Neural cell (in vitro differentiated cells): Measurements from ENCODE around the gene AMPD1. TPM values are rescaled to one million over a fixed set of nuclear protein-coding genes. Genes with fewer than 3 reads are reported as not detected.

Experiments used
- H2AFZ ChIP-seq: fragments of 200-600, 300-800 bp; sonication (generic), shearing (Covaris generic); 2 replicates; pipeline ENCODE4 v1.6.0; 2014; ENCODE audit warnings: low read depth, mild to moderate bottlenecking, antibody characterized with exemption, low read length, moderate library complexity
- H3F3A ChIP-seq: fragments of 200-600 bp; shearing (Covaris generic); 2 replicates; pipeline ENCODE4 v1.6.1; 2016; ENCODE audit warnings: mild to moderate bottlenecking, moderate library complexity, mixed read lengths, antibody characterized with exemption, low read length; ENCODE audit not compliant: insufficient read depth, poor library complexity, severe bottlenecking
- H3K27ac ChIP-seq: fragments of 200-600, 300-800 bp; sonication (generic), shearing (Covaris generic); 2 replicates; pipeline ENCODE4 v1.5.1; 2014; ENCODE audit warnings: mild to moderate bottlenecking, low read length, moderate library complexity
- H3K27me3 ChIP-seq: fragments of 300-800, 200-600 bp; sonication (generic), shearing (Covaris generic); 2 replicates; pipeline ENCODE4 v1.6.0; 2014; ENCODE audit warnings: mild to moderate bottlenecking, low read depth, low read length, moderate library complexity; ENCODE audit not compliant: insufficient read depth
- H3K36me3 ChIP-seq: fragments of 300-800, 200-600 bp; sonication (generic), shearing (Covaris generic); 2 replicates; pipeline ENCODE4 v1.5.1; 2014; ENCODE audit warnings: mild to moderate bottlenecking, antibody characterized with exemption, low read length, moderate library complexity; ENCODE audit not compliant: insufficient read depth
- H3K4me2 ChIP-seq: fragments of 300-800, 200-600 bp; sonication (generic), shearing (Covaris generic); 2 replicates; pipeline ENCODE4 v1.6.0; 2014; ENCODE audit warnings: mild to moderate bottlenecking, low read length
- H3K4me3 ChIP-seq: fragments of 300-800, 200-600 bp; sonication (generic), shearing (Covaris generic); 2 replicates; pipeline ENCODE4 v1.5.1; 2014; ENCODE audit warnings: mild to moderate bottlenecking, low read length, moderate library complexity
- H3K79me2 ChIP-seq: fragments of 200-600 bp; shearing (Covaris generic); replicated peaks from 2 replicates; pipeline ENCODE4 v1.6.0; 2014; ENCODE audit warnings: mild to moderate bottlenecking, low read length, moderate library complexity; ENCODE audit not compliant: insufficient read depth
- H3K9ac ChIP-seq: fragments of 300-800, 200-600 bp; sonication (generic), shearing (Covaris generic); 2 replicates; pipeline ENCODE4 v1.6.1; 2016; ENCODE audit warnings: mild to moderate bottlenecking, low read length, mixed read lengths
- H3K9me2 ChIP-seq: fragments of 200-600 bp; shearing (Covaris generic); 2 replicates; pipeline ENCODE4 v1.6.1; 2016; ENCODE audit warnings: mild to moderate bottlenecking, low read length, mixed read lengths; ENCODE audit not compliant: insufficient read depth
- H3K9me3 ChIP-seq: fragments of 200-600, 300-800 bp; sonication (generic), shearing (Covaris generic); 2 replicates; pipeline ENCODE4 v1.6.1; 2016; ENCODE audit warnings: mild to moderate bottlenecking, mixed run types, low read length, moderate library complexity, mixed read lengths
- H4K20me1 ChIP-seq: fragments of 200-600 bp; shearing (Covaris generic); 2 replicates; pipeline ENCODE4 v1.6.1; 2016; ENCODE audit warnings: mild to moderate bottlenecking, mixed run types; ENCODE audit not compliant: insufficient read depth
- CTCF ChIP-seq: fragments of 450-650 bp; IDR thresholded peaks from 2 replicates; pipeline ENCODE4 v1.5.1; 2014; ENCODE audit warnings: antibody characterized with exemption, mild to moderate bottlenecking, moderate library complexity; ENCODE audit not compliant: poor library complexity, severe bottlenecking
- EP300 ChIP-seq: fragments of 450-650 bp; conservative IDR thresholded peaks from 2 replicates; pipeline ENCODE4 v1.6.1; 2014; ENCODE audit warnings: antibody characterized with exemption, mild to moderate bottlenecking, moderate library complexity; ENCODE audit not compliant: poor library complexity, severe bottlenecking
- EZH2 ChIP-seq: fragments of 200-600, 300-800 bp; shearing (Covaris generic), sonication (generic); IDR thresholded peaks from 2 replicates; pipeline ENCODE4 v1.6.1; 2014; ENCODE audit warnings: antibody characterized with exemption, low read length, borderline replicate concordance, mild to moderate bottlenecking; ENCODE audit not compliant: insufficient read depth, poor library complexity, severe bottlenecking
- POLR2AphosphoS5 ChIP-seq: IDR thresholded peaks from 2 replicates; pipeline ENCODE4 v1.6.1; 2012
- RAD21 ChIP-seq: fragments of 450-650 bp; conservative IDR thresholded peaks from 2 replicates; pipeline ENCODE4 v1.6.1; 2014; ENCODE audit warnings: antibody characterized with exemption, mild to moderate bottlenecking, moderate library complexity
- REST ChIP-seq: IDR thresholded peaks from 2 replicates; pipeline ENCODE4 v1.6.1; 2012; ENCODE audit warnings: borderline replicate concordance
- SMC3 ChIP-seq: fragments of 450-650 bp; conservative IDR thresholded peaks from 2 replicates; pipeline ENCODE4 v1.6.1; 2014; ENCODE audit warnings: antibody characterized with exemption, mild to moderate bottlenecking, moderate library complexity; ENCODE audit not compliant: poor library complexity
- polyA plus RNA-seq: library from polyadenylated mRNA; depleted of rRNA; stranded (reverse); fragments of >200 nt; gene quantifications from 2 replicates; pipeline ENCODE4 v1.2.3, GENCODE V29; 2014

Gene AMPD1
- polyA plus RNA-seq, 1 donor from 2014 or later = not detected

GRCh38 chr1:114723915-114724314 is 28.6 kb upstream of the AMPD1 start:
- TF ChIP-seq RAD21 (no peak), EP300 (no peak), EZH2 (no peak), CTCF (no peak), REST (no peak), SMC3 (no peak), POLR2AphosphoS5 (no peak)
- peaks cover 18% of the 10 kb centered on the region for H3K36me3 ChIP-seq
- H3K4me2 ChIP-seq = no peak overlapping the region
- no peak overlapping the region for H3K4me3 ChIP-seq
- H3K9me3 ChIP-seq = no peaks in the 10 kb centered on the region
- no peaks in the 10 kb centered on the region for H4K20me1 ChIP-seq
- no peaks in the 10 kb centered on the region for H3K9me2 ChIP-seq
- no peak overlapping the region for H3K9ac ChIP-seq
- peaks cover 4% of the 10 kb centered on the region for H3K79me2 ChIP-seq
- no peaks in the 10 kb centered on the region for H3K27me3 ChIP-seq
- H3K27ac ChIP-seq = no peak overlapping the region
- H2AFZ ChIP-seq = no peak overlapping the region
- H3F3A ChIP-seq = no peaks in the 10 kb centered on the region

- Histone ChIP-seq H3K9me2 (no peaks in the 10 kb centered on the region), H2AFZ (no peak overlapping the region), H3K4me3 (no peak overlapping the region), H3K4me2 (no peak overlapping the region), H3K36me3 (peaks cover 23% of the 10 kb centered on the region), H3K27ac (no peak overlapping the region), H3F3A (no peaks in the 10 kb centered on the region), H3K79me2 (peaks cover 4% of the 10 kb centered on the region), H3K9ac (no peak overlapping the region), H3K27me3 (no peaks in the 10 kb centered on the region), H4K20me1 (no peaks in the 10 kb centered on the region), H3K9me3 (no peaks in the 10 kb centered on the region)
- TF ChIP-seq POLR2AphosphoS5 = no peak
- TF ChIP-seq EZH2 = no peak
- no peak for TF ChIP-seq CTCF
- no peak for TF ChIP-seq REST
- no peak for TF ChIP-seq EP300
These were observed 28.1 kb upstream of the AMPD1 start for GRCh38 chr1:114723457-114723856.
